Measurements from ENCODE around the gene CCDC9B.

CCDC9B gene

GRCh38 chr15:40340740-40341400 is at the start of gene CCDC9B:
Gene CCDC9B, minus strand, starts transcription at chr15:40340939. Its CDS starts 120 bp downstream, at chr15:40340819.
- peaks cover 15 to 40% of the 10 kb centered on the region in 2 experiments for H3K4me1 ChIP-seq (ENCODE audit: control insufficient read depth in 1 of 2, insufficient read depth in 1 of 2, low read depth in 1 of 2, low read length in 1 of 2)
- no peaks in the 10 kb centered on the region for H3K36me3 ChIP-seq
- no peaks in the 10 kb centered on the region for H3K27me3 ChIP-seq
- TF ChIP-seq CTCF (IDR thresholded peaks at IDR 0.05): no peak
- H3K4me3 ChIP-seq (ENCODE audit: low read depth in 1 of 2, low read length in 1 of 2): no peak within 1 kb of the TSS
- H3K27ac ChIP-seq: no peak within 1 kb of the TSS
- H3K9me3 ChIP-seq: no peaks in the 10 kb centered on the region

DNA sequence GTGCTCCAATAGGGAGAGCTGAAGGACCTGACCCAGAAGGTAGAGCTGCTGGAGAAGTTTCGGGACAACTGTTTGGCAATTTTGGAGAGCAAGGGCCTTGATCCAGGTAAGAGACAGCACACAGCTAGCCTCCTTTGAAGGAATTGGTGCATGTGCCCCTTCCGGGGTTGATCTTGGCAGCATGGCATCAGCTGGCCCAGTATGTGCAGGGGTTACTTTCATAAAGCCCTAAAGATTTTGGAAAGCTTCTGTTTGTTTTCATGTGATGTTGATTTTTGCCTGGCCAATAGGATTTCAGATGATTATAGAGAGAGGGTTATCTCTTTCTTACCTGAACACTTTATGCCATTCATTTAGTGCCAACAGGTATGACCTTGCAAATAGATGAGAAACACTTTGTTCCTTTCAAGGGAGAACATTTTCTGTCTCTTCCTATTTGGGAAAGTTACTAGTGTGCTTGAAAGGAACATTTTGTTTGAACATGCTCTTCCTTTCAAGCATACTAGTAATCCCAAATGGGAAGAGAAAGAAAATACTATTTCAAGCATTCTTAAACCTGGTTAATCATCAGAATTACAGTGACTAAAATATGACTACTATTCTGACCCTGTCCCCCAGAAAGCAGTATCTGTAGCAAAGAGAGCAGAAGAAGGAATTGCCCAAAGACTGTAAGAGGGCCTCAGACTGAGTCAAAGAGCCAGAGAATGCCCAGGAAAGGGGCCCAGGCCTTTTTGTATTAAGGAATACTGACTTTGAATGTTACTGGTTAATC is 49.3 kb upstream of the CCDC9B start:
- Histone ChIP-seq H3K9me3 (no peaks in the 10 kb centered on the region), H3K27me3 (no peaks in the 10 kb centered on the region), H3K4me3 (ENCODE audit: low read depth in 1 of 2, low read length in 1 of 2) (peak overlapping the region in 1 of 2 experiments; percentile 53), H3K4me1 (ENCODE audit: control insufficient read depth in 1 of 2, insufficient read depth in 1 of 2, low read depth in 1 of 2, low read length in 1 of 2) (peaks cover 31 to 39% of the 10 kb centered on the region in 2 experiments), H3K27ac (peak overlapping the region; percentile 90), H3K36me3 (peaks cover 42% of the 10 kb centered on the region)
- no peak for TF ChIP-seq CTCF (IDR thresholded peaks at IDR 0.05)

DNA sequence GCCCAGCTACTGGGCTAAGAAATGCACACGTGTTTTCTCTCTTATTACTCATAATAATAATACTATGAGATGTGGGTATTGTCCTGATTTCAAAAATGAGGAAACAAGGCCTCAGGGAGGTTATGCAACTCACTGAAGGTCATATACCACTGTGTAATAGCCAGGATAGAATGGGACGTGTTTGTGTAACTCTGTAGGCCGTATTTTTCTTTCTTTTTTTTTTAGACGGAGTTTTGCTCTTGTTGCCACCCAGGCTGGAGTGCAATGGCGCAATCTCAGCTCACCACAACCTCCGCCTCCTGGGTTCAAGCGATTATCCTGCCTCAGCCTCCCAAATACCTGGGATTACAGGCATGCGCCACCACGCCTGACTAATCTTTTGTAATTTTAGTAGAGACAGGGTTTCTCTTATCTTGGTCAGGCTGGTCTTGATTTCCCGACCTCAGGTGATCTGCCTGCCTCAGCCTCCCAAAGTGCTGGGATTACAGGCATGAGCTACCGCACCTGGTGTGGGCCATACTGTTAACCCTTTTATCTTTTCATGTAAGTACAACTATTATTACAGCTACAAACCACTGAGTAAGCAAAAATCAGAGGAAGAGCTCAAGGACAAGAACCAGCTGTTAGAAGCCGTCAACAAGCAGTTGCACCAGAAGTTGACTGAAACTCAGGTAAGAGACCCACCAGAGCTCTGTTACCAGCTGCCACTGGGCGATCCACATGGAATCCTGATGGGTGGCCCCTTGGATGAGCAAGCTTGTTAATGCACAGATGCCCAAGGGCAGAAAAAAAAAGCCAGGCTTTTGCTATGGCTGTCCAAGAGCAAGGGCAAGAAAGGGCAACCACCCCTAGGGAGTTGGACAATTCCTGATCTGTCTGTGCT is 48.4 kb upstream of the CCDC9B start:
- Histone ChIP-seq H3K4me3 (ENCODE audit: low read depth in 1 of 2, low read length in 1 of 2) (peak overlapping the region; percentile 30 to 53), H3K4me1 (ENCODE audit: control insufficient read depth in 1 of 2, insufficient read depth in 1 of 2, low read depth in 1 of 2, low read length in 1 of 2) (peaks cover 34 to 42% of the 10 kb centered on the region in 2 experiments), H3K27me3 (no peaks in the 10 kb centered on the region), H3K9me3 (no peaks in the 10 kb centered on the region), H3K36me3 (peaks cover 42% of the 10 kb centered on the region), H3K27ac (peak overlapping the region; percentile 90)
- TF ChIP-seq CTCF (IDR thresholded peaks at IDR 0.05): no peak

- Histone ChIP-seq H3K9me3 (no peaks in the 10 kb centered on the region), H3K4me3 (ENCODE audit: low read depth in 1 of 2, low read length in 1 of 2) (no peak overlapping the region), H3K27ac (no peak overlapping the region), H3K27me3 (no peaks in the 10 kb centered on the region), H3K4me1 (ENCODE audit: control insufficient read depth in 1 of 2, insufficient read depth in 1 of 2, low read depth in 1 of 2, low read length in 1 of 2) (peaks cover 45 to 61% of the 10 kb centered on the region in 2 experiments), H3K36me3 (peaks cover 17% of the 10 kb centered on the region)
- no peak for TF ChIP-seq CTCF (IDR thresholded peaks at IDR 0.05)
Measured at GRCh38 chr15:40386480-40386879, 45.7 kb upstream of the CCDC9B start.
